ENCODE data around the gene ZNF423. TPM values are rescaled to one million over a fixed set of nuclear protein-coding genes. Genes with fewer than 3 reads are reported as not detected.

The ZNF423 gene
- total RNA-seq: 10 to 100 TPM in 1 of 4 donors, 1 to 10 TPM in 3; 6.6 to 22.9 (median 8.6) TPM

GRCh38 chr16:49855822-49856671 lies at the start of gene ZNF423:
TSS of gene ZNF423 (minus strand) at chr16:49856112. CDS start at chr16:49855774, 338 bp downstream.
- no peak for ATAC-seq (ENCODE audit: low FRiP score)

DNA sequence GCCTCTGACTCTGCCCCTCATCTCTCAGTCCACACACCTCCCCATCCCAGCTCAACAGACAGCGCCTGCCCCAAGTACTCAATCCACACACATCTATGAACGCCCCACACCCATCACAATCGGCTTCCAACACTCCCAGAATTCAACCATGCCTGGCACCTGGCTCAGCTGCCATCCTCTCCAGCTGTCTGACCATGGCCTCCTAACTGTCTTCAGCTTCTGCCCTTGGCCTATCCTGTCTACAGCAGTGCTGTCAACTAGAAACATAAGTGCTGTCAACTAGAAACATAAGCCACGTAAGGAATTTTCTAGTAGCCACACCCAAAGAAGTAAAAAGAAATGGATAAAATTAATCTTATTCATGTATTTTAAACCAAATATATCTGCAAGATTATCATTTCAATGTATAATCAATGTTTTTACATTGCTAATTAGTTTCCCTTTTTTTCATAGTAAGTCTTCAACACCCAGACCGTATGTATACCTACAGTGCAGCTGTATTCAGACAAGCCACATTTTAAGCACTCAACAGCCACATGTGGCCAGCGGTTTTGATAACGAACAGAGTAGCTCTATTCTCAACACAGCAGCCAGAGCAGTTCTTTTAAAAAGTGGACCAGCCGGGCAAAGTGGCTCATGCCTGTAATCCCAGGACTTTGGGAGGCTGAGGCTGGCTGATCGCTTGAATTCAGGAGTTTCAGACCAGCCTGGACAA lies 48.6 kb upstream of the ZNF423 start:
- DNase-seq (ENCODE audit: low spot score) (no peak), ATAC-seq (ENCODE audit: low FRiP score) (no peak)
- TF ChIP-seq, protein P1, sequence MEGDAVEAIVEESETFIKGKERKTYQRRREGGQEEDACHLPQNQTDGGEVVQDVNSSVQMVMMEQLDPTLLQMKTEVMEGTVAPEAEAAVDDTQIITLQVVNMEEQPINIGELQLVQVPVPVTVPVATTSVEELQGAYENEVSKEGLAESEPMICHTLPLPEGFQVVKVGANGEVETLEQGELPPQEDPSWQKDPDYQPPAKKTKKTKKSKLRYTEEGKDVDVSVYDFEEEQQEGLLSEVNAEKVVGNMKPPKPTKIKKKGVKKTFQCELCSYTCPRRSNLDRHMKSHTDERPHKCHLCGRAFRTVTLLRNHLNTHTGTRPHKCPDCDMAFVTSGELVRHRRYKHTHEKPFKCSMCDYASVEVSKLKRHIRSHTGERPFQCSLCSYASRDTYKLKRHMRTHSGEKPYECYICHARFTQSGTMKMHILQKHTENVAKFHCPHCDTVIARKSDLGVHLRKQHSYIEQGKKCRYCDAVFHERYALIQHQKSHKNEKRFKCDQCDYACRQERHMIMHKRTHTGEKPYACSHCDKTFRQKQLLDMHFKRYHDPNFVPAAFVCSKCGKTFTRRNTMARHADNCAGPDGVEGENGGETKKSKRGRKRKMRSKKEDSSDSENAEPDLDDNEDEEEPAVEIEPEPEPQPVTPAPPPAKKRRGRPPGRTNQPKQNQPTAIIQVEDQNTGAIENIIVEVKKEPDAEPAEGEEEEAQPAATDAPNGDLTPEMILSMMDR (IDR thresholded peaks at IDR 0.05): no peak

More at GRCh38 chr16:49855822-49856671, at the start of gene ZNF423:
- DNase-seq (ENCODE audit: low spot score): no peak
- TF ChIP-seq, protein P1 (IDR thresholded peaks at IDR 0.05): no peak

DNA sequence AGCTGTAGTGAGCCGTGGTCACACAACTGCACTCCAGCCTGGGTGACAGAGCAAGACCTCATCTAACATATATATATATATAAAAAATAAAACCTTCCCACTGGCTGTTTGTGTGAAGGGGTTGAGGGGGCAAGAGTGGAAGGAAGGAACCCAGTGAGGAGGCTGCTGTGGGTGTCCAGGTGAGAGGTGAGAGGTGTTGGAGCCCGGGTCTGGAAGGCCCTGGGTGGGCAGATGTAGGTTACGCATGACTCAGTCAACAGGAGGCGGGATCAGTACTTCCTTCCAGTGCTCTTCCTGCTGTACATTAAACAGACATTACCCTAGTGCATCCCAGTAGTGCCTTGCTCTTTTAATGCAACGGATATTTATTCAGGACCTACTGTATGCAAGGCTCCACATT lies 47.0 kb upstream of the ZNF423 start:
- ATAC-seq (ENCODE audit: low FRiP score): no peak
- no peak for DNase-seq (ENCODE audit: low spot score)
- TF ChIP-seq, protein P1 (IDR thresholded peaks at IDR 0.05): no peak

- DNase-seq (ENCODE audit: low spot score): no peak
- TF ChIP-seq, protein P1 (IDR thresholded peaks at IDR 0.05): no peak
- no peak for ATAC-seq (ENCODE audit: low FRiP score)
Observed at GRCh38 chr16:49901711-49902110, 45.8 kb upstream of the ZNF423 start.

DNA sequence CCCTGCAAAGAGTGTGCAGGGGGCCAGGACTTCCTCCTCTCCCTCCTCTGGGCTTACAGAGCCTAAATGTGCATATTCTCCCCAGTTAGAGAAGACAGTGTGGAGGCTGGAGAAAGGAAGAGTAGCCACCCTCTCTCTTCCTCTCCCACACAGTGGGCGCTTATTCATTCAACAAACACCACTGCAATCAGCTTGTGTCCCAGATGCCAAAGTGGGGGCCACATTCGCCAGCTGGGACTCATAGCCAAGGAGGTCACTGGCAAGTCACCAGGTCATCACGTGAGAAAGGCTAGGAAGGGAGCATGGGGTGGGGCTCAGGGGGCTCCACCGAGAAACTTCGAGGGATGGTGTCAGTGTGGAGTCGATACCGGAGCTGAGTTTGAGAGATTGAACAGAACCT lies 45.0 kb upstream of the ZNF423 start:
- ATAC-seq (ENCODE audit: low FRiP score): no peak
- no peak for DNase-seq (ENCODE audit: low spot score)
- TF ChIP-seq, protein P1 (IDR thresholded peaks at IDR 0.05): no peak

DNA sequence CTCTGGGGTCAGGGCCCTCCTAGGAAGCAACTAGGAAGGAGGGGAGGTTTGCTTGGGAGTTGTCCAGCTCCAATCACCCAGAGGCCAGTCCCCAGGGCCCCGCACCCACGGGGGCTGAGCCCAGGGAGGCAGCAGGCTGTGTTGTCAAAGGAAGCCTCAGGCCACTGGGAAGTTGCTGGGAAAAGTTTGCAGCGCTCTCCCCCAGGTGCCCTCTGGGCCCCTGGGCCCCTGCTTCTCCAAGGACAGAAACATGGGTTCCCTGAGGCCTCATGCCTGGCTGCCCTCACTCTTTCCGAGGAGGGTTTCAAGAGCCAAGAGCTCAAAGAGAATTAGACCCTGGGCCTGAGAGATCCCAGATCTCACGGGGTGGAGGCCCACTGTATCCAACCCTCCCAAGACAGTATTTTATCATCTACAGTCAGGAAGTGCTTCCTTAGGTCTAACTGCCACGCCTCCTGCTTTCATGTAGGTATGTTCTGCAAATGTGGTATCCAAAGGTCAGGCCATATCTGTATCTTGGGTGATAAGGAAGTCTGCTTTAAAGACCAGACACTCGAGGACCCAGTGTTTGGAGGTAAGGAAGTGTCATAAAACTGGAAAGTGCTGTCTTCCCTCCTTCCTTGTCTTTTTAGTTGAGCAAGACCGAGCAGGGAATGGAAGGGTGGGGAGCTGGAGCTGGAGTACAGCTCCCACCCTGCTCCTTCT lies 44.2 kb upstream of the ZNF423 start:
- TF ChIP-seq, protein P1 (IDR thresholded peaks at IDR 0.05): no peak
- ATAC-seq (ENCODE audit: low FRiP score): no peak
- DNase-seq (ENCODE audit: low spot score): no peak
